Astrocyte of the hippocampus (primary cell): ENCODE data around the gene MYH9.

Experiments used
- DNase-seq: peaks from one replicate; pipeline ENCODE4 v3.0.0; 2011; ENCODE audit warnings: low read depth, low spot score

MYH9 gene

GRCh38 chr22:36351921-36352802 is 35.6 kb downstream of the MYH9 start:
- peak; percentile 60 for DNase-seq

GRCh38 chr22:36350751-36351594 is 36.8 kb downstream of the MYH9 start:
- DNase-seq: peak; percentile 93

GRCh38 chr22:36349726-36350125 is 38.0 kb downstream of the MYH9 start:
- peak; percentile 80 for DNase-seq

- DNase-seq: no peak
These were observed 39.0 kb downstream of the MYH9 start for GRCh38 chr22:36348760-36349159.

GRCh38 chr22:36347094-36347493 is 40.7 kb downstream of the MYH9 start:
- no peak for DNase-seq

- no peak for DNase-seq
These were observed 43.5 kb downstream of the MYH9 start for GRCh38 chr22:36344106-36344827.

GRCh38 chr22:36343720-36344105 is 44.1 kb downstream of the MYH9 start:
- no peak for DNase-seq

- DNase-seq: no peak
These were observed 44.6 kb downstream of the MYH9 start for GRCh38 chr22:36343070-36343719.

- no peak for DNase-seq
These were observed 46.1 kb downstream of the MYH9 start for GRCh38 chr22:36341640-36342041.

- no peak for DNase-seq
These were observed 47.1 kb downstream of the MYH9 start for GRCh38 chr22:36340621-36341020.

- DNase-seq: peak; percentile 80
These were observed 48.3 kb downstream of the MYH9 start for GRCh38 chr22:36339171-36340065.

- no peak for DNase-seq
These were observed 50.2 kb downstream of the MYH9 start for GRCh38 chr22:36337365-36338130.

- DNase-seq: no peak
These were observed 51.3 kb downstream of the MYH9 start for GRCh38 chr22:36336246-36337182.

GRCh38 chr22:36335621-36336020 is 52.1 kb downstream of the MYH9 start:
- no peak for DNase-seq

GRCh38 chr22:36334821-36335603 is 52.8 kb downstream of the MYH9 start:
- peak; percentile 90 for DNase-seq

- DNase-seq: no peak
These were observed 53.5 kb downstream of the MYH9 start for GRCh38 chr22:36334081-36334820.

GRCh38 chr22:36333644-36334043 is 54.1 kb downstream of the MYH9 start:
- no peak for DNase-seq
